IMR-90 (cell line): ENCODE data around the gene ANKRD65. TPM values are rescaled to one million over a fixed set of nuclear protein-coding genes. Genes with fewer than 3 reads are reported as not detected.

Experiments used
- ATAC-seq: fragments of 200-7000 bp; cut with Tn5 transposase; 2 replicates; pipeline ENCODE4 v1.9.1; 2020; ENCODE audit warnings: low read depth, mild to moderate bottlenecking, moderate library complexity
- BruUV-seq: library from RNA; stranded (reverse); fragments of 400-500 nt; replicated peaks from 2 replicates; lab custom pipeline; 2021; lab: Mats Ljungman, UMichigan
- CTCF ChIA-PET: fragments of 300-600 bp; formaldehyde crosslinking; extraction: SDS; loops from one replicate; lab custom pipeline; 2021; ENCODE audit warnings: antibody characterized with exemption; lab: Yijun Ruan, JAX
- POLR2A ChIA-PET: fragments of 300-600 bp; sonication (Branson Sonifier 250); formaldehyde crosslinking; loops from one replicate; lab custom pipeline; 2022; ENCODE audit warnings: antibody characterized with exemption; ENCODE audit not compliant: unreplicated experiment; lab: Charles Lee
- DNase-seq: peaks from one replicate; pipeline ENCODE4 v3.0.0; 2013
- H2AFZ ChIP-seq: replicated peaks from 2 replicates; pipeline ENCODE3; 2013; ENCODE audit warnings: low read length, mild to moderate bottlenecking; ENCODE audit not compliant: poor library complexity
- H2AK5ac ChIP-seq: 2 replicates; pipeline ENCODE4 v1.6.1; 2013; ENCODE audit warnings: low read depth, low read length, inconsistent platforms
- H2AK9ac ChIP-seq: replicated peaks from 2 replicates; pipeline ENCODE3; 2013; ENCODE audit warnings: mild to moderate bottlenecking, low read depth, low read length, moderate library complexity; ENCODE audit not compliant: poor library complexity
- H2BK120ac ChIP-seq: 2 replicates; pipeline ENCODE4 v1.6.1; 2013; ENCODE audit warnings: low read depth, low read length, inconsistent platforms
- H2BK15ac ChIP-seq: 3 replicates; pipeline ENCODE4 v1.6.1; 2013; ENCODE audit warnings: low read depth, low read length, inconsistent platforms
- H2BK20ac ChIP-seq: 2 replicates; pipeline ENCODE4 v1.6.1; 2013; ENCODE audit warnings: low read depth, mild to moderate bottlenecking, inconsistent platforms, low read length, moderate library complexity
- H2BK5ac ChIP-seq: 2 replicates; pipeline ENCODE4 v1.6.1; 2013; ENCODE audit warnings: mild to moderate bottlenecking, low read depth, low read length, inconsistent platforms; ENCODE audit not compliant: poor library complexity, severe bottlenecking
- H3K14ac ChIP-seq: replicated peaks from 2 replicates; pipeline ENCODE4 v1.6.1; 2013; ENCODE audit warnings: low read depth, low read length, inconsistent platforms
- H3K18ac ChIP-seq: 2 replicates; pipeline ENCODE4 v1.6.1; 2013; ENCODE audit warnings: low read depth, low read length, control low read depth
- H3K23ac ChIP-seq: 2 replicates; pipeline ENCODE4 v1.6.1; 2013; ENCODE audit warnings: low read depth, low read length, inconsistent platforms
- H3K27ac ChIP-seq: 2 replicates; pipeline ENCODE4 v1.5.1; 2013; ENCODE audit warnings: mild to moderate bottlenecking, control low read depth, low read length; ENCODE audit not compliant: insufficient read depth
- H3K27me3 ChIP-seq: 2 replicates; pipeline ENCODE4 v1.6.1; 2013; ENCODE audit warnings: low read length; ENCODE audit not compliant: control insufficient read depth, insufficient read depth
- H3K36me3 ChIP-seq: 2 replicates; pipeline ENCODE4 v1.6.1; 2013; ENCODE audit warnings: low read length, mixed read lengths; ENCODE audit not compliant: control insufficient read depth, insufficient read depth
- H3K4ac ChIP-seq: 2 replicates; pipeline ENCODE4 v1.6.1; 2013; ENCODE audit warnings: low read depth, low read length, inconsistent platforms
- H3K4me1 ChIP-seq: 2 replicates; pipeline ENCODE4 v1.6.1; 2013; ENCODE audit warnings: low read length, mixed read lengths; ENCODE audit not compliant: control insufficient read depth, insufficient read depth
- H3K4me2 ChIP-seq: 2 replicates; pipeline ENCODE4 v1.6.1; 2013; ENCODE audit warnings: low read depth, mild to moderate bottlenecking, control low read depth, low read length, moderate library complexity
- H3K4me3 ChIP-seq: 2 replicates; pipeline ENCODE4 v1.5.1; 2013; ENCODE audit warnings: low read depth, mild to moderate bottlenecking, control low read depth, low read length, moderate library complexity; ENCODE audit not compliant: insufficient read depth
- H3K56ac ChIP-seq: 2 replicates; pipeline ENCODE4 v1.6.1; 2013; ENCODE audit warnings: low read length, inconsistent platforms; ENCODE audit not compliant: insufficient read depth; ENCODE audit errors: extremely low read depth
- H3K79me1 ChIP-seq, 2 experiments: 2 replicates each; pipeline ENCODE4 v1.6.1; 2013; ENCODE audit warnings: low read length in 2 of 2, inconsistent platforms in 1 of 2, low read depth in 1 of 2
- H3K9ac ChIP-seq: 2 replicates; pipeline ENCODE4 v1.6.1; 2013; ENCODE audit warnings: low read depth, low read length, control low read depth
- H3K9me1 ChIP-seq: 2 replicates; pipeline ENCODE4 v1.6.1; 2013; ENCODE audit warnings: low read length, inconsistent platforms; ENCODE audit not compliant: insufficient read depth
- H3K9me3 ChIP-seq: 2 replicates; pipeline ENCODE4 v1.6.1; 2013; ENCODE audit warnings: low read length; ENCODE audit not compliant: control insufficient read depth, insufficient read depth
- H4K20me1 ChIP-seq: 2 replicates; pipeline ENCODE4 v1.6.1; 2013; ENCODE audit warnings: low read length, inconsistent platforms; ENCODE audit not compliant: insufficient read depth
- H4K5ac ChIP-seq: 2 replicates; pipeline ENCODE4 v1.6.1; 2013; ENCODE audit warnings: mild to moderate bottlenecking, low read depth, low read length, control low read depth
- H4K8ac ChIP-seq, 2 experiments: 2 replicates each; pipeline ENCODE4 v1.6.1; 2013; ENCODE audit warnings: low read depth in 2 of 2, low read length in 2 of 2, control low read depth in 1 of 2, inconsistent platforms in 1 of 2
- H4K91ac ChIP-seq: 2 replicates; pipeline ENCODE4 v1.6.1; 2013; ENCODE audit warnings: low read depth, low read length, inconsistent platforms; ENCODE audit not compliant: insufficient read depth
- CHD1 ChIP-seq: IDR thresholded peaks from 2 replicates; pipeline ENCODE4 v1.6.1; 2012; ENCODE audit warnings: low read depth, low read length, improper control_type of control experiment
- MAZ ChIP-seq: IDR thresholded peaks from 2 replicates; pipeline ENCODE4 v1.6.1; 2012; ENCODE audit warnings: low read depth, mild to moderate bottlenecking, low read length, improper control_type of control experiment, moderate library complexity, borderline replicate concordance
- WGBS, 2 experiments: methylation state at CpG; one replicate each; pipeline versions ENCODE4 v1.1.5 to v1.1.7; 2013; ENCODE audit warnings: missing lambda C conversion rate in 2 of 2; ENCODE audit not compliant: insufficient read length in 1 of 2; ENCODE audit errors: extremely low coverage in 2 of 2; 5-methylcytosine and 5-hydroxymethylcytosine counted together
- dilution Hi-C: fragments of 300-500 bp; cut with HindIII; formaldehyde crosslinking; loops from one replicate; pipeline ENCODE4 v1.14.3; 2018; ENCODE audit warnings: low sequenced_read_pairs; ENCODE audit not compliant: unreplicated experiment
- in situ Hi-C: fragments of 300-500 bp; cut with MboI; formaldehyde crosslinking; loops from 3 replicates; pipeline ENCODE4 v1.14.3; 2019; ENCODE audit warnings: low sequenced_read_pairs, inconsistent platforms, mixed read lengths
- intact Hi-C: fragments of 100-400 bp; cut with micrococcal nuclease; formaldehyde crosslinking; loops from 2 replicates; pipeline ENCODE4 v1.10.0; 2022
- polyA plus RNA-seq, 3 experiments: library from polyadenylated mRNA; depleted of rRNA; stranded (reverse); fragments of >200 nt; gene quantifications; 2 replicates each; pipeline ENCODE4 v1.2.3, GENCODE V29; 2012; ENCODE audit warnings: low replicate concordance in 1 of 3
- total RNA-seq: library from RNA; depleted of rRNA; stranded (reverse); fragments of >200 nt; gene quantifications from 2 replicates; pipeline ENCODE4 v1.2.3, GENCODE V29; 2012

ANKRD65 gene
- total and polyA plus RNA-seq, 2 of the 4 experiments (the other 2 are of a cell fraction) = 0.09 TPM; not detected in 1

GRCh38 chr1:1427820-1428148, 6.7 kb upstream of the ANKRD65 start:
- no peak overlapping the region; the same call in 1 of the 2 replicates for H3K27ac ChIP-seq
- H3K18ac ChIP-seq = no peak overlapping the region
- H4K91ac ChIP-seq = no peak overlapping the region
- intact Hi-C loops = no loop called here
- ChIA-PET CTCF (no interaction called here), POLR2A (no interaction called here)
- no peak overlapping the region for H2BK120ac ChIP-seq
- H4K5ac ChIP-seq = no peak overlapping the region
- DNase-seq (no peak), ATAC-seq (peak; percentile 9)
- no peak overlapping the region for H3K4ac ChIP-seq
- H4K20me1 ChIP-seq = no peaks in the 10 kb centered on the region
- H3K36me3 ChIP-seq = no peaks in the 10 kb centered on the region
- dilution Hi-C loops = no loop called here
- H2BK15ac ChIP-seq = no peak overlapping the region
- 0 out of 2 replicates have a peak overlapping the region, but pooled peaks have one; percentile 35 for H3K4me2 ChIP-seq
- no peak overlapping the region for H2AK9ac ChIP-seq
- no peak overlapping the region for H2BK5ac ChIP-seq
- no peak overlapping the region for H2AK5ac ChIP-seq
- H2BK20ac ChIP-seq = no peak overlapping the region
- peak overlapping the region; percentile 58 for H3K4me3 ChIP-seq
- no peak overlapping the region for H4K8ac ChIP-seq
- no peaks in the 10 kb centered on the region for H3K9me3 ChIP-seq
- H2AFZ ChIP-seq = peak overlapping the region; percentile 85
- BruUV-seq = no TSS peak
- H3K27me3 ChIP-seq = no peaks in the 10 kb centered on the region
- WGBS, 2 experiments = 0% methylated on average over 6 of the region's 22 CpGs; no CpG with 5 or more reads in 1 of the 2 experiments
- TF ChIP-seq CHD1 (no peak), MAZ (no peak)
- no peak overlapping the region for H3K14ac ChIP-seq
- no peaks in the 10 kb centered on the region for H3K79me1 ChIP-seq
- H3K9me1 ChIP-seq = no peaks in the 10 kb centered on the region
- H3K4me1 ChIP-seq = peaks cover 17% of the 10 kb centered on the region
- in situ Hi-C loops = no loop called here
- H3K23ac ChIP-seq = no peak overlapping the region
- no peak overlapping the region for H3K56ac ChIP-seq
- peak overlapping the region; percentile 78 for H3K9ac ChIP-seq
